ENCODE data around the gene NAT9.

The NAT9 gene

GRCh38 chr17:74763565-74764387 lies 12.4 kb downstream of the NAT9 start:
- no peak for TF ChIP-seq ESRRG (CRISPR knock-in tag; IDR thresholded peaks at IDR 0.05)
- TF ChIP-seq PPARA (CRISPR knock-in tag; IDR thresholded peaks at IDR 0.05; ENCODE audit: borderline replicate concordance), result no peak
- no peak for TF ChIP-seq CREB5 (CRISPR knock-in tag; IDR thresholded peaks at IDR 0.05; ENCODE audit: low read depth)
- TF ChIP-seq ZFP3 (CRISPR knock-in tag; IDR thresholded peaks at IDR 0.05), result no peak
- TF ChIP-seq ZC3H10 (CRISPR knock-in tag; IDR thresholded peaks at IDR 0.05), result no peak
- no peak for TF ChIP-seq SNAI2 (CRISPR knock-in tag; IDR thresholded peaks at IDR 0.05)
- TF ChIP-seq TSHZ2 (CRISPR knock-in tag; IDR thresholded peaks at IDR 0.05), result no peak
- TF ChIP-seq OSR1 (CRISPR knock-in tag; IDR thresholded peaks at IDR 0.05), result no peak
- TF ChIP-seq GLIS3 (CRISPR knock-in tag; IDR thresholded peaks at IDR 0.05), result no peak
- TF ChIP-seq ZFP30 (CRISPR knock-in tag; IDR thresholded peaks at IDR 0.05), result no peak
- no peak for TF ChIP-seq POU6F1 (CRISPR knock-in tag; IDR thresholded peaks at IDR 0.05; ENCODE audit: borderline replicate concordance, low read depth)
- TF ChIP-seq ARNTL (CRISPR knock-in tag; IDR thresholded peaks at IDR 0.05; ENCODE audit: borderline replicate concordance, low read depth), result no peak
- no peak for TF ChIP-seq ZNF8 (CRISPR knock-in tag; IDR thresholded peaks at IDR 0.05)
- TF ChIP-seq CSDC2 (CRISPR knock-in tag; IDR thresholded peaks at IDR 0.05), result no peak
- no peak for TF ChIP-seq ZNF70 (CRISPR knock-in tag; IDR thresholded peaks at IDR 0.05)
- TF ChIP-seq TOX (CRISPR knock-in tag; IDR thresholded peaks at IDR 0.05; ENCODE audit: borderline replicate concordance), result no peak
- TF ChIP-seq TCF4 (CRISPR knock-in tag; IDR thresholded peaks at IDR 0.05; ENCODE audit: borderline replicate concordance), result no peak
- no peak for ATAC-seq

- TF ChIP-seq ZC3H10 (CRISPR knock-in tag; IDR thresholded peaks at IDR 0.05) (no peak), ESRRG (CRISPR knock-in tag; IDR thresholded peaks at IDR 0.05) (no peak)
- ATAC-seq, result no peak
Observed at GRCh38 chr17:74761931-74762330, 14.2 kb downstream of the NAT9 start.

GRCh38 chr17:74761419-74761818 lies 14.7 kb downstream of the NAT9 start:
- TF ChIP-seq CSDC2 (CRISPR knock-in tag; IDR thresholded peaks at IDR 0.05) (no peak), TCF4 (CRISPR knock-in tag; IDR thresholded peaks at IDR 0.05; ENCODE audit: borderline replicate concordance) (no peak), TOX (CRISPR knock-in tag; IDR thresholded peaks at IDR 0.05; ENCODE audit: borderline replicate concordance) (no peak), ARNTL (CRISPR knock-in tag; IDR thresholded peaks at IDR 0.05; ENCODE audit: borderline replicate concordance, low read depth) (no peak), ZFP30 (CRISPR knock-in tag; IDR thresholded peaks at IDR 0.05) (no peak), ZFP3 (CRISPR knock-in tag; IDR thresholded peaks at IDR 0.05) (no peak), POU6F1 (CRISPR knock-in tag; IDR thresholded peaks at IDR 0.05; ENCODE audit: borderline replicate concordance, low read depth) (no peak), PPARA (CRISPR knock-in tag; IDR thresholded peaks at IDR 0.05; ENCODE audit: borderline replicate concordance) (no peak), ZC3H10 (CRISPR knock-in tag; IDR thresholded peaks at IDR 0.05) (no peak), ZNF70 (CRISPR knock-in tag; IDR thresholded peaks at IDR 0.05) (no peak), BACH2 (CRISPR knock-in tag; IDR thresholded peaks at IDR 0.05; ENCODE audit: borderline replicate concordance) (no peak), GLIS3 (CRISPR knock-in tag; IDR thresholded peaks at IDR 0.05) (no peak), ZNF8 (CRISPR knock-in tag; IDR thresholded peaks at IDR 0.05) (no peak), SNAI2 (CRISPR knock-in tag; IDR thresholded peaks at IDR 0.05) (no peak), CSRNP3 (CRISPR knock-in tag; IDR thresholded peaks at IDR 0.05) (no peak), CREB5 (CRISPR knock-in tag; IDR thresholded peaks at IDR 0.05; ENCODE audit: low read depth) (no peak), OSR1 (CRISPR knock-in tag; IDR thresholded peaks at IDR 0.05) (no peak), PATZ1 (CRISPR knock-in tag; IDR thresholded peaks at IDR 0.05; ENCODE audit: borderline replicate concordance) (no peak)
- no peak for ATAC-seq
